RCC 7860 (cell line): Measurements from ENCODE around the gene RGS19.

Experiments used
- DNase-seq: peaks from one replicate; pipeline ENCODE4 v3.0.0-alpha.2; 2015; ENCODE audit warnings: low spot score
- FAIRE-seq: peaks from 2 replicates; lab custom pipeline; 2012; peaks lifted over from hg19 to GRCh38; lab: Jason Lieb, UNC

Gene RGS19

DNA sequence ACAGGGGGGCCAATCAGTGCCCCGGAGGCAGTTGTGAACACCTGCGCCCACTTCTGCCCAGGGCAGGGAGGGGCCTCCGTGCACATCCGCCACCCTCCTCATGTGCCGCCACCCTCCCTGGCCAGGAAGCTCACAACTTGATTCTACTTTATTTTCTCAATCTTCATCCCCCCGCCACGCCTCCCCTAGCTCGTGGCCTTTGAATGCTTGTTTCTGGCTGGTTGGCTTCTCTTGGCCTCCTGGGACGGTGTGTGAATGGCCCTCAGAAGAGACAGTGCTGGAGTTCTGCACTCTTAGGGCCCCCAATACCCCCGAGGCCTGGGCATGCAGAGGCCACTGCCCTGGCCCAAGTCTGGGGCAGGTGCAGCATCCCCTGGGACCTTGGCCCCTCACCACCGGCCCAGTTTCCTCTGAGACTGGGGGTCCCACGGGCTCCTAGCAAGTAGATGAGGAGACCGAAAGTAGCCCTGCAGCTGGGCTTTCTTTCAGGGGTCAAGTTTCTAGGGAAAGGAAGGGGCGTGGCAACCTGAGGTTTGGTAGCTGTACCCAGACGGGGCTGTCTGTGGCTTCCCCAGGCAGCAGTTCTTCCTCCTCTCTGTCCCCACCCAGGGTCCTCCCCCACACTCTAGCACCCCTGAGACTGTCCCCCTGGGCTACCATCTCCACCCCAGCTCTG lies 1.3 kb downstream of the RGS19 start:
- FAIRE-seq (no peak), DNase-seq (no peak)

DNA sequence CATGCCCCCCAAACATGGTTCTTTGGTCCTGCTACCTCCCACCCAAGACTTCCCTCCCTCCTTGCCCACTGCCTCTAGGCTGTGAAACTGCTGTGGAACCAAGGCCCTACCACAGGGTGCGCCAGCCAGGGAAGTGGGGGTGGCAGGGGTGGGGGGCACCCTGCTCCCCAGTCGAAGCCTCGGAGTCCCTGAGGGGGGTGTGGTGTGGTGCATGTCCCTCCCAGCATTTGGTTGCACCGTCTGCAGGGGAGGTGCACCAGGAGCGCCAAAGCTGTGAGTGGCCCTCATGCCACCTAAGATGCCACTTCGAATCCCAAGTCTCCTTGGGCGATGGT lies 1.8 kb downstream of the RGS19 start:
- DNase-seq (no peak), FAIRE-seq (no peak)

DNA sequence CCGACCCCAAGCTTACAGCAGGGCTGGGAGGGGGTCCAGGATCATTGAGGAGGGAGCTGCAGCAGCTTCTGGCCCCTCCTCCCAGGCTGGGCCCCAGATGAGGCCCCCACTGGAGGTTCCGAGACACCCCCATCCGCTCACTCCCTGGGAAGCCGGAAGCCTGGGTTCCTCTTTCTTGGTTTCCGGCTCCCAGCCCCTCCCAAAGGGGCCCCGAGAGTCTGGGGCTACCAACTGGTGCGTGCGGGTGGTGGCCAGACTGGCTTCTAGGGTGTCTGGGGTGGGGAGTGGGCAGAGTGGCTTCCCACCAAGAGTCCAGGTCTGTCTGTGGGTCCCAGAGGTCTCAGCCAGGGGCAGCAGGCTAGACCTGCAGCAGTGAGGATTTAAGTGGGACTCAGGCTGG lies 2.2 kb downstream of the RGS19 start:
- DNase-seq (no peak), FAIRE-seq (no peak)

DNA sequence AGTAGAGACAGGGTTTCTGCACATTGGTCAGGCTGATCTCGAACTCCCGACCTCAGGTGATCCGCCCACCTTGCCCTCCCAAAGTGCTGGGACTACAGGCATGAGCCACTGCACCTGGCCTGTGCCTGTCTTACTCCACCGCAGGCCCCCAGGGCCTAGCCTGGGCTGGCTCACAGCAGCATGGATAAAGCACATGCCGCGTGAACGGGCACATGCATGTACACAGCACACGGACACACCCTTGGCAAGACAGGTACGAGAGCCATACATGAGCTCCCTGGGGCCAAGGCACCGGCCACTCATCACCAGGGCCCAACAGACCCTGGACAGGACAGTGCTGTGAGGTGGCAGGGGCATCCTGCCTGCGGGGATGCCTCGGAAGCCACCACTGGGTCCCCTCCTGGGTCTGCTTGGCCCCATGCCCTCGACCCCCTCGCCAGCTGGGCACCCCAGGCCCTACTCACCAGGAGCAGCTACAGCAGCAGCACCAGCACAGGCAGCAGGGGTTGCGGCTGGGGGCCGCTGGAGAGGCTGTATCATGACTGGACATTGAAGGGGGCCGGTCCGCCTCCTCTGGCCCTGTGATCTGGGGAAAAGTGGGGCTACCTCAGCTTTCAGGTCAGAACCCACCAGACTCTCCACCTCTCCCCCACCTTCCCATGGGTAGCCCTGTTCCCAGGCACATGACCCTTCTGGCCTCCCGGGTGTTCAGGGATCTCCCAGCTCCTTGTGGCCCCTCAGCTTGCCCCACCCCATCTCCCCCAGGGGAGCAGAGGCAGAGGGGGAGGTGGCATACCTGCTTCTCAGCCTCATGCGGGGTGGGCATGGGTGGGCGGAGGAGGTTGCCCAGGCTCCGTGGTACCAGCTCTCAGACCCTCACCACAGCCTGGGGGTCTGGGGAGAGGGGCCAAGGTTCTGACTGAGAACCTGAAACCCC lies 3.0 kb downstream of the RGS19 start:
- FAIRE-seq (no peak), DNase-seq (no peak)

DNA sequence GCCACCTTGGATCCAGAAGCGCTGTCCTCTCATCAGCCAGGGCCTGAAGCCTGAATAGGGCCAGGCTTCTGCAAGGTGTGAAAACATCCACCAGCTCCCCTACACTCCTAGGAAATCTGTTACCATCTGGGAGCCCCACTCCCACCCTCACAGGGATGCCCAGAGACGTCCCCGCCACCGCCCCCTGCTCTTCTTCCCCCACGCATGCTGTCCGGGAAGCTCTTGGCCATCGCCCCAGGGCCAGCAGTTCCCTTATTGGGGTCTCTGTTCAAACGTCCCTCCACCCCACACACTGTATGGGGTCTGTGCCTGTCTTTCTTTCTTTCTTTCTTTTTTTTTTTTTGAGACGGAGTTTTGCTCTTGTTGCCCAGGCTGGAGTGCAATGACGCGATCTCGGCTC lies 3.8 kb downstream of the RGS19 start:
- DNase-seq, result no peak

DNA sequence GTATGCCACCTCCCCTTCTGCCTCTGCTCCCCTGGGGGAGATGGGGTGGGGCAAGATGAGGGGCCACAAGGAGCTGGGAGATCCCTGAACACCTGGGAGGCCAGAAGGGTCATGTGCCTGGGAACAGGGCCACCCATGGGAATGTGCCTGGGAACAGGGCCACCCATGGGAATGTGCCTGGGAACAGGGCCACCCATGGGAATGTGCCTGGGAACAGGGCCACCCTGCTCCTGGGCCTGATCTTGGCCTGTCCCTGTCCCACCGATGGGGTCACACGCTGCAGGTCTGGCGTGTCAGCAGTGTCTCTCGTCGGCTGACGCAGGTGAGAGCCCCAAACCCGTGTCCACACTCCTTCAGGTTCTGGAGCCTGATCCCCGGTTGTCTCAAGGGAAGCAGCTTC lies 4.4 kb downstream of the RGS19 start:
- no peak for FAIRE-seq

More for the DNA sequence above, 3.8 kb downstream of the RGS19 start:
- FAIRE-seq, result no peak

DNA sequence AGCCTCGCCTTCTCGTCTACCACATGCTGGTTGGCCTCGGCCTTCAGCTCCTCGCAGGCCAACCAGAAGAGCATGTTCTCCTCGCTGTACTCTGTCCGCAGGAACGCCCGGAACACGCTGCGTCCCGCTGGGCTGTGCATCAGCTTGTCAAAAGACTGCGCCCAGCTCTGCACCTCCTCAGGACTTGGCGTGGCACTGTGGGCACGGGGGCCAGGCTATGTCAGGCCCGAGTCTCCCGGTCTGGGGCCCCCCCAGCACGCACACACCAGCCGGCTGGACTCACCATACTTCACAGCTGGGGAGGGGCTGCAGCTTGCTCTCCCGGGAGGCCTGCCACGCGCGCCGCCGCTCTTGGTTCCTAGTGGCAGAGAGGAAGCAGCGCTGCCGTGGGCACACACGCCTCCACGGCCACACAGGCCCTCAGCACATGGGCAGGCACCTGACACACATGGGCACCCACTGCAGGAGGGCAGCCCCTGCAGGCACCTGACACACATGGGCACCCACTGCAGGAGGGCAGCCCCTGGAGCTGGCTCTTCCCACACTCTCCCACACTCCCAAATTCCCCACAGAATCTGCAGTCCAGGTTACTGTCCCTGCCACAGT lies 5.0 kb downstream of the RGS19 start:
- DNase-seq, result no peak
- no peak for FAIRE-seq

More for the DNA sequence above, 4.4 kb downstream of the RGS19 start:
- no peak for DNase-seq

DNA sequence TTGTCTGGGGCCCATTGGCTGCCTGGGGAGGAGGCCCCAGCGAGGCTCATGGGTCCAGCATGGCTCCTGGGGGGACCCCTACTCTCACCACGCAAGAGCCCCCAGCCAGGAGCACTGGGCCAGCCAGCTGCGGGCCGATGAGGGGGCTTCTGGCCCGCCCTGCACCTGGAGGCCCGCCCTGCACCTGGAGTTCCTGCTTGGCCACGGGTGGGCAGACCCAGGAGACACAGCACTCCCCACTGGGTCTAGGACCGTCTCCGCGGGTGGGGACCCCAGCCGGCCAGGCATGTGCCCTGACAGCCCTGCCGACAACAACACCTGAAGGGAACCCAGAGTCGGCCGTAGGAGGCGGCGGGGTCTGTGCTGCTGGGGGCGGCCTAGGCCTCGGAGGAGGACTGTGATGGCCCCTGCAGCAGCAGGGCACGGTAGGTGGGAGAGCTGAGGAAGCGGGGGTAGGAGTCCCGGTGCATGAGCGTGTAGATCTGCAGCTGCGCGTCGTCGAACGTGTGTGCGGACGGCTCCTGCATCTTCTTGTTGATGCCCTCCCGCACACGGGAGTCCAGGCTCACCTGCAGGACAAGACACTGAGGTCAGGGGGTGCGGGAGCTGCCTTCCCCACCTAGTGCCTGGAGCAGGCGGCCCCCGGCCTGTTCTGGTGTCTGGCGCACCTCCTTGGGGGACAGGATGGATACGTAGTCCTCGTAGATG lies 5.7 kb downstream of the RGS19 start:
- no peak for FAIRE-seq

DNA sequence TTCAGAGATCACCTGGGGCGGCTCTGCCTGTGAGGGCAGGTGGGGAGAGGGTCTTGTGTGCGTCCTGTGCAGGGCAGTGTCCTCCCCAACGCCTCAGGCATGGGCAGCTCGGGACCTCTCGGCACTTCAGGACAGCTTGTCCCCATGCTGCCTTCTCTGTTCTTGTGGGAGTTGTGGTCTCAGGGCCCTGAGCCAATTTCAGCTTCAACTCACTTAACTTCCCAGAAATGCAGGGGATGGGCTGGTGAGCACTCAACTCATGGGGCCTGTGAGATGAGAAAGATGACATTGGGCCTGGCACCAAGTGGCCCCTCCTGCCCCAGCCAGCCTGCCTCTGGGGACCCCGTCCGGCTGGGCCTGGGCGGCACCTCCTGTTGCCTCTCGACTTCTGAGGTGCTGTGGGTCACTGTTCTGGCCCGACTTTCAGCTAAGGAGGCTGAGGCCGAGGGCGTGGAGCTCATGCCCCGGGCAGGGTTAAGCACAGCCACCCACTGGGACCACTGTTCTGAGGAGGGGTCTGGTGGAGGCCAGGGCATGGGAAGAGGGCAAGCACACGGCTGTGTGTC lies 6.7 kb downstream of the RGS19 start:
- no peak for FAIRE-seq
- no peak for DNase-seq

More for the DNA sequence above, 5.7 kb downstream of the RGS19 start:
- DNase-seq, result no peak

DNA sequence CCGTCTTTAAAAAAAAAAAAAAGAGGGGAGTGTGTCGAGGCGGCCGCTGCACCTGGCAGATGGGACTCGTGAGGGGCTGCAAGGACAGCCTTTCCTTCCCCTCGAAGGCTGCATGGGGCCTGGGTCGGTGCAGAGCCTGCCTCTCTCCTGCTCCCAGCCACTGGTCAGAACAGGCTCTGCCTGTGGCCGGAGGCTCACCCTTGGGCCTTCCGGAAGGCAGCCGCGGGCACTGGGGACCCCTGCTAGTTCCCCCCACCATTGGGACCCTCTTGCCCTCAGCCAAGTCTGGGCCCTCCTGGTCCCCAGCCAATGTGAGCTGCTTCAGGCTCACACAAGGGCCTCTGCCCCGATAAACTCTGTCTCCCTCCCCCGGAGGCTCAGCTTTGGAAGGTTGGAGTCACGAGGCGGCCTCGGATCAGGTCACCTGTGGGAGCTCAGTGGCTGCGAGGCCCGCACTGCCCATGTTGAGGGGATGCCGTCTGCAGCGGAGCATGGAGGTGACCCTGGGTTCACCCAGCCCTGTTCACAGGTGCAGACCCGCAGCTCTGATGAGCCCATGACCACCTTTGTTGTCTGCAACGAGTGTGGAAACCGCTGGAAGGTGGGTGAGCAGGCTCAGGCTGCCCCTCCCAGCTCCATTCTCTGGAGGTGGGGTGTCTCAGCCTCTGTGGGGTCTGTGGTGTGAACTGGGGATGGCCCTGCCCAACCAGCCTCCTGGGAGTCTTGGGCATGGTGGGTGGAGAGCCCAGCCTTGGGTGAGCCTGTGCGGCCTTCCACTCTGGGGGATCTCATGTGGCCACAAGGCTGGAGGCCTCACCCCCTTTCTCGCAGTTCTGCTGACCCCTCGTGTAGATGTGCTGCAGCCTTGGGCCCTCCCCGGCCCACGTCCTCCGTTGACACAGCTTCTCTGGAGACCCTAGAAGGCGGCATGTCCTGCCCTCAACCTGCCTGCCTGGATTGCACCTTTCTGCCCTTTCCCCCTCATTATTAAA lies 7.7 kb downstream of the RGS19 start:
- DNase-seq, result no peak
- no peak for FAIRE-seq

DNA sequence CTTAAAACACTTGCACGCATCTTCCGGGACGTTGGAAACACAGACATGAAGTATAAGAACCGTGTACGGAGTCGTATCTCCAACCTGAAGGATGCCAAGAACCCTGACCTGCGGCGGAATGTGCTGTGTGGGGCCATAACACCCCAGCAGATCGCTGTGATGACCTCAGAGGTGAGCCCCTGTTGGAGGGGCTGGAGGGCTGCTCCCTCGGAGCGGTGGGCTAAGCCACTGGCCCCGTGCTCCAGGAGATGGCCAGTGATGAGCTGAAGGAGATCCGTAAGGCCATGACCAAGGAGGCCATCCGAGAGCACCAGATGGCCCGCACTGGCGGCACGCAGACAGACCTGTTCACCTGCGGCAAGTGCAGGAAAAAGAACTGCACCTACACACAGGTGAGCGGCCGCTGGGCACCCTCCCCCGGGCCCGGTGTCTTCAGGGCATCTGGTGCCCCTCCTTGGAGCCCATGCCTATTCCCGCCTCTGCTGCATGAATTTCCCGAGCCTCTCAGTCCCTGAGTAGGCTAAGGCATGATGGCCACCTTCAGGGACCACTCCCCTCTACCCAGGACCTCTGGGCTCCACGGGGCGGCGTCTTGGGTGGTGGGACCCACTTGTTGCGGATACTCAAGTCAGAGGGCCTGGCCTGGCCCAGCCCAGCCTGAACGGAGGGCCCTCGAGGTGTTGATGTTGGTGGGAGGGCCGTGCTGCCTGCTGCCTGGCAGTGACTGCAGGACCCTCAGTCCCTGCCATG lies 8.9 kb downstream of the RGS19 start:
- DNase-seq (no peak), FAIRE-seq (no peak)

DNA sequence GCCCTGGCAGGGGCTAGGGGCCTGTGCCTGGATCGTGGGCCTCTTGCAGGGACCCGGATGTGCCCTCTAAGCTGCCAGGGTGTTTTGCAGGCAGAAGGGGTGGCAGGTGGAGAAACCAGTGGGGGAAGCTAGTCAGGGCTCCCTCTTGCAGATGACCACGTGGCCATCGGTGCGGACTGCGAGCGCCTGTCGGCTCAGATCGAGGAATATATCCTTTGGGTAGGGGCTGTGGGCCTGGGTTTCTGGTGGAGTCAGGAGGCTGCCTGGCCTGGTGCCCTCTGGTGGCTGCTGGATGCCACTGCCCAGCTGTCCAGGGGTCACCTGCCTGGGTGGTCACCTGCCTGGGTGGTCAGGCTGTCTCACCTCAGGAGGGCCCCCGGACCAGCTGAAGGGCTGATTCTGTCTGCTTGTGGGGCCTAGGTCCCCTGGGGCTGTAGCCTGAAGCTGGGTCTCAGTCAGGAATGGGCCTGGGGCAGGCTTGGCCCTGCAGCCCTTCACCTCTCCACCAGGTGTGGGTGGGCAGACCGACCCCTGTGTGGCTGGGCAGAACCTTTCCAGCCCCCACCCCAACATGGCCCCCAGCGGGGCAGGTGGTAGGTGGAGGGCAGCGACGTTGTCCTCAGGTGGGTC lies 9.6 kb downstream of the RGS19 start:
- DNase-seq (peak; percentile 19), FAIRE-seq (no peak)

DNA sequence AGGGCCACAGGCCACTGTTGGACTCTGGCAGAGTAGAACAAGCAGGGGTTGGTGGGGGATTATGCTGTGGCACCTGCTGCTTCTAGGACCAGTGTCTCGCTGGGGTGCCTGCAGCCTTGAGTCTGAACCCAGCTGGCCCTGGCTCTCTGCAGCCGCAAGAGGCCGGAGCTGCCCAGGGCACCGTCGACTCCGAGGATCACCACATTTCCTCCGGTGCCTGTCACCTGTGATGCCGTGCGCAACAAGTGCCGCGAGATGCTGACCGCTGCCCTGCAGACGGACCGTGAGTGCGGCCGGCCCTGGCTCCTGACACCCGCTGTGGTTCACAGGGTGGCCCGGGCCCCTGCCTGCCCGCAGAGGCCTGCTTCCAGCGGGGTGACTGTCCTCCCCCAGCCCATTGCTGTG lies 10.1 kb downstream of the RGS19 start:
- FAIRE-seq, result no peak

DNA sequence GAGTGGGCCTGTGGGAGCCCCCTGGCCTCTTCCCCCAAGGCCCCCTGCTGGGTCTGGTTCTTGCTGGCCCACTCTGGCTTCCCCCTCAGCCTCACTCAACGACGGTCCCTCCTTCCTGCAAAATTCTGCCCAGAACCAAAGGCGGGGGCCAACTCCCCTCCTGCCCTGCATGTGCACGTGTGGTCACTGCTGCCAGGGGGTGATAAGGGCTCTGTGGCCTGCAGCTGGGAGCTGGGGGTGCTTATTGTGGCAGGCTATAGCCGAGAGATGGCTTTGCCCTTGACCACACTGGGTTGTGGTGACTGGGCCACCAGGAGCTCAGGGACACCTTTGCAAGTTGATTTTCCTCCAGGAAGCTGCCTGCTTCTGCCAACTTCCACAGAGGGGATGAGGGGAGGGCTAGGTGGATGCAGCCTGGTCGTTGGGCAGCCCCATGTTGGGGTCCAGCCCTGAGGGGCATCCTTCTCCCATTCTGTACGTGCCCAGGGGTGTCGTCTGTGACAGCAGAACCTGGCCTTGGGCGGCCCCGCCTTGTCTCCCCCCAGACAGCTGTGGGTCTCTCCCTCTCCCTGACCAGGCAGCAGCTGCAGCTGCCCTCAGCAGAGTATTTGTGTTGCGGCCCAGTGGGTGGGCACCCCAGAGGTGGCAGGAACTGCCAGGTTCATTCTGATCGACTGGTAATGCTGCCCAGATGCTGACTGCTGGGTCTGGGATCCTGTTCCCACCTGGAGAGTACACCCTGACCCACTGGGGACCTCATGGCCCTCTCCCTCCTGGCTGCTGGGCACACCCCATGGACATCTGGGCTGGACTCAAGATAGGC lies 10.7 kb downstream of the RGS19 start:
- DNase-seq, result no peak
- no peak for FAIRE-seq

More for the DNA sequence above, 10.1 kb downstream of the RGS19 start:
- no peak for DNase-seq

DNA sequence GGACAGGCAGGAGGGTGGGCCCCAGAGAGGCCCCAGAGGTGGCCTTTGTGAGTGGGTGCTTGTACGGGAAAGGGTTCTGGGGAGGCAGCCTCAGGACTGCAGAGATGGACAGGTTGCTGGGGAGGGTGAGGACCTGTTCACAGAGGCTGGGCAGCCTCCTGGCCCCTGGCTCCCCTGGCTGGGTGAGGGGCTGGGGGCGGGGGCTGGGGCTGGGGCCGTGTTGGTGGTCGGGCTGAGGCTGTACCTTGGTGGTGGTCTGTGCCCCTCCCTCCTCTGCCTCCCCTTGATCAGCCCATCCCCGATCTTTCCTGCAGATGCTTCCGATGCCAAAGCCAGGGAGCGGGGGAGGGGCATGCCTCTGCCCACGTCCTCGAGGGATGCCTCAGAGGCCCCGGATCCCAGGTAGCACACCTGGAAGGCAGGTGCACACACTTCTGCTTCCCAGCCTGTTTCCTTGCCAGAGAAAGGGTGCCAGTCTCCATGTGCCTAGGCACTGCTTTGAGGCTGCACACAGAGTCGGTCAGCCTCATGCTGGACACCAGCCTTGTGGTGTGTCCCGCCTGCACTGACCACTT lies 11.5 kb downstream of the RGS19 start:
- DNase-seq (no peak), FAIRE-seq (no peak)

DNA sequence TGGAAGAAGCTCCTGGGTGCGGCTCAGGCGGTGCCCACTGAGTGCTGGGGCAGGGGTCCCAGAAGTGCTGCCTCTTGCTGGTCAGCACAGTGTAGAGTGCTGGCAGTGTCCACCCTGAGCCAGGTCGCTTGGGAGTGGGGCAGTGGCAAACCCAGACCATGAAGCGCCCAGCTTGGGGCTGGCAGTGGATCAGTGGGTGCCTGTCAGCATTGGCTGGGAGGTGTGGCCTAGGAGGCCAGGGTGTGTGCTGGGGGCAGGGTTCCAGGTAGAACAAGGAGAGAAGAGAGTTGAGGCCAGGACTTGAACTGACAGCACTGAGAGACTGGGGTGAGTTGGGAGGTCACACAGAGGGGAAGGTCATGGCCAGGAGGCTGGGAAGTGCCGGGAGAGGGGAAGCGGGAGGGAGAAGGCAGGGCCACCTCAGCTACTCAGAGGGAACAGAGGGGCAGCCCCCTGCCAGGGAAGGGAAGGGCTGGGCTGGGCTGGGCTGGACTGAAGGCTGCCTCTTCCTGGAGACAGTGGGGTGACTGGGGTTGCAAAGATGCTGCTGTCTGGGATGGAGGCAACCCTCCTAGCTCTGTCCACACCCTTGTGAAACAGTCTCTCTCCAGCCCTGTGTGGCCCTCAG lies 12.2 kb downstream of the RGS19 start:
- no peak for DNase-seq
- FAIRE-seq, result no peak

DNA sequence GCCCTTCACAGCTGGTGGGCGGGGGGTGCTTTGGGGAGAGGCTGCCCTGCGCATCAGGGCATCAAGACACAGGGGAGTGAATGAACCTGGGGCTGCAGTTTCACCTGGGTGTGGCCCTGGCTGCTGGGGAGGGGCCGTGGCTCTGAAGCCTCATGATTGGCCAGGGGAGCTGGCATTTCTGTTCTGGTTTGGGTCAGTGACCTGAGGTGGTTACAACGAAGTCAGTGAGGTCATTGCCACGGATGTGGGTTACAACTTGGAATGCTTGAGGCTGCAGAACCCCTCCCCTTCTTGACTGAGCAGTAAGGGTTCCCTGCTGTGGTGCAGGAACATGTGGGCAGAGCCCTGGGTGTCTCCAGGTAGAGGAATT lies 13.4 kb downstream of the RGS19 start:
- FAIRE-seq (peak; percentile 87), DNase-seq (peak; percentile 94)
